GM23338 (cell line): ENCODE results near the gene MT1A. TPM values are rescaled to one million over a fixed set of nuclear protein-coding genes. Genes with fewer than 3 reads are reported as not detected.

Source experiments
- ATAC-seq: fragments of 200-7000 bp; cut with Tn5 transposase; 3 replicates; pipeline ENCODE4 v1.9.1; 2020
- DNase-seq: peaks from one replicate; pipeline ENCODE4 v3.0.0-alpha.2; 2015; ENCODE audit warnings: low spot score
- H2AFZ ChIP-seq: fragments of 200-600 bp; sonication (generic); 2 replicates; pipeline ENCODE4 v1.8.0; 2016; ENCODE audit warnings: antibody characterized with exemption, mild to moderate bottlenecking, moderate library complexity
- H3F3A ChIP-seq: fragments of 200-600 bp; sonication (generic); replicated peaks from 2 replicates; pipeline ENCODE4 v1.8.0; 2017; ENCODE audit warnings: antibody characterized with exemption, mixed run types, low read depth
- H3K27ac ChIP-seq: fragments of 200-600 bp; sonication (generic); 2 replicates; pipeline ENCODE4 v1.6.1; 2016; ENCODE audit warnings: low read depth
- H3K27me3 ChIP-seq: fragments of 200-600 bp; sonication (generic); 2 replicates; pipeline ENCODE4 v1.8.0; 2016; ENCODE audit warnings: mild to moderate bottlenecking, mixed run types, moderate library complexity; ENCODE audit not compliant: insufficient read depth
- H3K36me3 ChIP-seq: fragments of 200-600 bp; sonication (generic); 2 replicates; pipeline ENCODE4 v1.8.0; 2016; ENCODE audit warnings: mild to moderate bottlenecking; ENCODE audit not compliant: insufficient read depth
- H3K4me1 ChIP-seq: fragments of 200-600 bp; sonication (generic); 2 replicates; pipeline ENCODE4 v1.8.0; 2016; ENCODE audit warnings: mild to moderate bottlenecking, moderate library complexity; ENCODE audit not compliant: insufficient read depth
- H3K4me2 ChIP-seq: fragments of 200-600 bp; sonication (generic); 2 replicates; pipeline ENCODE4 v1.7.1; 2017; ENCODE audit warnings: mixed run types
- H3K4me3 ChIP-seq: fragments of 200-600 bp; sonication (generic); 2 replicates; pipeline ENCODE4 v1.6.1; 2016; ENCODE audit warnings: mixed run types
- H3K79me2 ChIP-seq: fragments of 200-600 bp; sonication (generic); replicated peaks from 2 replicates; pipeline ENCODE4 v1.8.0; 2017; ENCODE audit warnings: mild to moderate bottlenecking; ENCODE audit not compliant: insufficient read depth
- H3K9me2 ChIP-seq: fragments of 200-600 bp; sonication (generic); 2 replicates; pipeline ENCODE4 v1.8.0; 2017; ENCODE audit not compliant: insufficient read depth
- H4K20me1 ChIP-seq: fragments of 200-600 bp; sonication (generic); replicated peaks from 2 replicates; pipeline ENCODE4 v1.8.0; 2017; ENCODE audit warnings: mild to moderate bottlenecking; ENCODE audit not compliant: insufficient read depth
- H3K27ac Mint-ChIP-seq: 2 replicates; pipeline ENCODE4 v1.8.0; 2020; ENCODE audit warnings: inconsistent platforms, mild to moderate bottlenecking, moderate library complexity, mixed read lengths
- H3K27me3 Mint-ChIP-seq: 3 replicates; pipeline ENCODE4 v1.8.0; 2022; ENCODE audit warnings: low read depth, mild to moderate bottlenecking, moderate library complexity, mixed read lengths, inconsistent platforms; ENCODE audit not compliant: insufficient read depth, poor library complexity
- H3K36me3 Mint-ChIP-seq: 3 replicates; pipeline ENCODE4 v1.8.0; 2021; ENCODE audit warnings: low read depth, mild to moderate bottlenecking, inconsistent platforms, moderate library complexity, mixed read lengths
- H3K4me1 Mint-ChIP-seq: 3 replicates; pipeline ENCODE4 v1.8.0; 2020; ENCODE audit warnings: mild to moderate bottlenecking, inconsistent platforms, mixed read lengths
- H3K4me3 Mint-ChIP-seq: 3 replicates; pipeline ENCODE4 v1.8.0; 2021; ENCODE audit warnings: moderate library complexity, mild to moderate bottlenecking, inconsistent platforms, mixed read lengths
- H3K9me3 Mint-ChIP-seq: 3 replicates; pipeline ENCODE4 v1.8.0; 2020; ENCODE audit warnings: moderate library complexity, mild to moderate bottlenecking, inconsistent platforms, mixed read lengths
- CREB1 ChIP-seq: fragments of 250-450 bp; sonication (Bioruptor Pico); IDR thresholded peaks from 2 replicates; pipeline ENCODE4 v1.5.0; 2020; ENCODE audit warnings: low read depth, mild to moderate bottlenecking, moderate library complexity
- EZH2phosphoT487 ChIP-seq: fragments of 200-600 bp; sonication (generic); IDR thresholded peaks from one replicate; pipeline ENCODE4 v1.8.1; 2018; ENCODE audit warnings: antibody characterized with exemption; ENCODE audit not compliant: unreplicated experiment
- JUNB ChIP-seq: IDR thresholded peaks from one replicate; pipeline ENCODE4 v1.6.1; 2016; ENCODE audit warnings: antibody characterized with exemption; ENCODE audit not compliant: unreplicated experiment
- POLR2AphosphoS5 ChIP-seq: IDR thresholded peaks from 2 replicates; pipeline ENCODE4 v1.6.1; 2016; ENCODE audit warnings: antibody characterized with exemption, low read depth
- STAT1 ChIP-seq: IDR thresholded peaks from one replicate; pipeline ENCODE4 v1.6.1; 2016; ENCODE audit warnings: antibody characterized with exemption; ENCODE audit not compliant: unreplicated experiment
- ZNF331 ChIP-seq: fragments of 250-450 bp; sonication (Bioruptor Pico); IDR thresholded peaks from 2 replicates; pipeline ENCODE4 v1.5.0; 2020; ENCODE audit warnings: low read depth, mild to moderate bottlenecking, moderate library complexity
- ZNF462 ChIP-seq: fragments of 250-450 bp; sonication (Bioruptor Pico); IDR thresholded peaks from 2 replicates; pipeline ENCODE4 v1.5.0; 2020; ENCODE audit warnings: mild to moderate bottlenecking, moderate library complexity
- polyA plus RNA-seq: library from polyadenylated mRNA; unstranded; fragments of >200 nt; fragmentation: Nextera tagmentation; extraction: Ambion mirVana; gene quantifications from 2 replicates; pipeline ENCODE4 v1.2.1, GENCODE V29; 2016
- total RNA-seq: library from RNA; depleted of rRNA; stranded (reverse); fragments of >200 nt; shearing (Covaris generic); gene quantifications from 2 replicates; pipeline ENCODE4 v1.2.3, GENCODE V29; 2014; rRNA removed

MT1A gene
- total and polyA plus RNA-seq, 2 experiments from 2014 or later = 2.5 TPM; not detected in 1

GRCh38 chr16:56688762-56689161 is 50.3 kb downstream of the MT1A start (continued):
- TF ChIP-seq EZH2phosphoT487 (no peak), POLR2AphosphoS5 (no peak)

- no peaks in the 10 kb centered on the region for H4K20me1 ChIP-seq
- Mint-ChIP-seq H3K4me1 (peaks cover 10% of the 10 kb centered on the region), H3K27ac (no peak overlapping the region), H3K9me3 (peaks cover 11% of the 10 kb centered on the region; the same call in 2 of the 3 replicates), H3K36me3 (peaks cover 27% of the 10 kb centered on the region), H3K27me3 (peaks cover 14% of the 10 kb centered on the region), H3K4me3 (no peak overlapping the region)
- DNase-seq = no peak
- no peak for ATAC-seq
- no peaks in the 10 kb centered on the region for H3K27me3 ChIP-seq
- TF ChIP-seq STAT1 (no peak), ZNF331 (no peak), ZNF462 (no peak), JUNB (no peak), CREB1 (CRISPR knock-in tag) (no peak)
- H3K27ac ChIP-seq = no peak overlapping the region
- no peaks in the 10 kb centered on the region for H3K79me2 ChIP-seq
- H3K4me3 ChIP-seq = no peak overlapping the region
- peaks cover 4% of the 10 kb centered on the region; the same call in 1 of the 2 replicates for H3K4me1 ChIP-seq
- no peaks in the 10 kb centered on the region for H3K36me3 ChIP-seq
- H3K4me2 ChIP-seq = no peak overlapping the region
- H2AFZ ChIP-seq = no peak overlapping the region
- H3K9me2 ChIP-seq = no peaks in the 10 kb centered on the region
- no peaks in the 10 kb centered on the region for H3F3A ChIP-seq
These were observed 50.7 kb downstream of the MT1A start for GRCh38 chr16:56689171-56689570.

Other genes starting within 250 kb of the MT1A start
- 41.1 and 52.9 TPM in 2 replicates for gene AMFR, start 213.1 kb upstream of the MT1A start, total RNA-seq
- 9.0 and 10.7 TPM in 2 replicates for gene AMFR, start 213.1 kb upstream of the MT1A start, polyA plus RNA-seq
- 132 and 151 TPM in 2 replicates for gene NUDT21, start 187.3 kb upstream of the MT1A start, total RNA-seq
- gene NUDT21, start 187.3 kb upstream of the MT1A start, polyA plus RNA-seq = 81.5 and 83.4 TPM in 2 replicates
- gene OGFOD1, start 187.1 kb upstream of the MT1A start, total RNA-seq = 60.0 and 76.3 TPM in 2 replicates
- gene OGFOD1, start 187.1 kb upstream of the MT1A start, polyA plus RNA-seq = 63.9 and 74.5 TPM in 2 replicates
- gene BBS2, start 118.6 kb upstream of the MT1A start, total RNA-seq = 19.7 and 25.2 TPM in 2 replicates
- 11.4 and 13.7 TPM in 2 replicates for gene BBS2, start 118.6 kb upstream of the MT1A start, polyA plus RNA-seq
- not detected in 2 replicates for gene MT4, start 73.6 kb upstream of the MT1A start, total RNA-seq
- not detected in 2 replicates for gene MT4, start 73.6 kb upstream of the MT1A start, polyA plus RNA-seq
- not detected in 2 replicates for gene MT3, start 49.1 kb upstream of the MT1A start, total RNA-seq
- gene MT3, start 49.1 kb upstream of the MT1A start, polyA plus RNA-seq = not detected in 2 replicates
- 8.9 and 13.9 TPM in 2 replicates for gene MT2A, start 30.1 kb upstream of the MT1A start, total RNA-seq
- 243 and 267 TPM in 2 replicates for gene MT2A, start 30.1 kb upstream of the MT1A start, polyA plus RNA-seq
- gene MT1E, start 12.9 kb upstream of the MT1A start, total RNA-seq = 13.9 and 31.0 TPM in 2 replicates
- 121 and 133 TPM in 2 replicates for gene MT1E, start 12.9 kb upstream of the MT1A start, polyA plus RNA-seq
- gene MT1M, start 6.0 kb upstream of the MT1A start, total RNA-seq = 1.1 TPM in 1 of 2 replicates, not detected in the other
- 4.7 and 6.1 TPM in 2 replicates for gene MT1M, start 6.0 kb upstream of the MT1A start, polyA plus RNA-seq
- not detected in 2 replicates for gene MT1B, start 13.2 kb downstream of the MT1A start, total RNA-seq
- gene MT1B, start 13.2 kb downstream of the MT1A start, polyA plus RNA-seq = not detected in 2 replicates
- gene MT1F, start 19.3 kb downstream of the MT1A start, total RNA-seq = 7.3 and 7.4 TPM in 2 replicates
- 107 and 118 TPM in 2 replicates for gene MT1F, start 19.3 kb downstream of the MT1A start, polyA plus RNA-seq
- 176 and 184 TPM in 2 replicates for gene MT1G, start 29.4 kb downstream of the MT1A start, total RNA-seq
- gene MT1G, start 29.4 kb downstream of the MT1A start, polyA plus RNA-seq = 1,014 and 1,104 TPM in 2 replicates
- 52.3 and 54.5 TPM in 2 replicates for gene MT1H, start 31.1 kb downstream of the MT1A start, total RNA-seq
- gene MT1H, start 31.1 kb downstream of the MT1A start, polyA plus RNA-seq = 425 and 442 TPM in 2 replicates
- gene MT1X, start 43.8 kb downstream of the MT1A start, total RNA-seq = 187 and 293 TPM in 2 replicates
- gene MT1X, start 43.8 kb downstream of the MT1A start, polyA plus RNA-seq = 942 and 1,099 TPM in 2 replicates
- gene NUP93, start 91.5 kb downstream of the MT1A start, total RNA-seq = 166 and 187 TPM in 2 replicates
- 139 and 144 TPM in 2 replicates for gene NUP93, start 91.5 kb downstream of the MT1A start, polyA plus RNA-seq
- gene SLC12A3, start 226.5 kb downstream of the MT1A start, total RNA-seq = not detected in 2 replicates
- not detected in 2 replicates for gene SLC12A3, start 226.5 kb downstream of the MT1A start, polyA plus RNA-seq